ENCODE results near the gene PDZD4. TPM values are rescaled to one million over a fixed set of nuclear protein-coding genes. Genes with fewer than 3 reads are reported as not detected.

The PDZD4 gene
- total RNA-seq, 4 donors from 2014 or later, result 1.9 to 2.6 (median 2.2) TPM

GRCh38 chrX:153797415-153798015 lies 32.8 kb downstream of the PDZD4 start:
- DNase-seq (ENCODE audit: low spot score) (no peak), ATAC-seq (ENCODE audit: low FRiP score) (no peak)
- no peak for TF ChIP-seq CTCF (IDR thresholded peaks at IDR 0.05)

DNA sequence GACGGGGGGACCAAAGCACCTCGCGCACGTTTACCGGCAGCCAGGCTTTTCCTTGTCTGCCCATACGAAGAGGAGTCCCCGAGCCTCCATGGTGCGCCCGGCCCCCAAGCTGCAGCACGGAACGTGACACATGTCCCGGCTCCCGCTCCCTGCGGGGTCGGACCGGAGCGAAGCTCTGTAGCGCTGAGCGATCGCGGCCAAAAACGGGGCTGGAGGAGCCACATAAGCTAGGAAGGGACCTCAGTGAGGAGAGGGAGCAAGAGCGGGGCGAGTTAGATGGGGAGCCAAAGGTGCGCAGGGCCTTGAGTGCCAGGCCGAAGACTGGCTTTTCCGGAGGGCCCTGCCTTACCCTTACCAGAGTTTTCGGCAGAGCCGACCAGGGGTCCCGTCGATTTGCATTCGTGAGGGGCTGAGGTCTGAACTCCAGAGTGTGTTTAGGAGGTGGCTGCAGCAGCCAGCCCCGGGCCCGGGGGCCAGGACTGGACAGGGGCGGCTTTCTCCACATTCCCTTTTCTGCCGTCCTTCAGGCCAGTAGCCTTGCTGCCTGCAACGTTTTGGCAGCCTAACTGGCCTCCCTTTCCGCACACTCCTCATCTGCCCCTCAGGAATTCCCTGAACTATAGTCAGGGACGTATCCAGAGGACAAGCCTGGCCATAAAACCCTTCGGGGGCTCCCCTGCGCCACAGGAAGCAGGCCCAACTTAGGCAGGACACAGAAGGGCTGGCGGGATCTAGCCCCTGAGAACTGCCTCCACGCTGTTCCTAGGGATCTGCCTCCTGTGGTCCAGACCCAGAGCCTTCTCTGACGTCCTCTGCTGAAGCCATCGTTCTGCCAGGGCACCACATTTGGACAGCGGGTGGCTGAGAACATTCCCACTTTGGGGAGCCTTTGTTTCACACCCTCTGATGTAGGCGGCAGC lies 35.2 kb downstream of the PDZD4 start:
- ATAC-seq (ENCODE audit: low FRiP score) (no peak), DNase-seq (ENCODE audit: low spot score) (no peak)
- TF ChIP-seq CTCF (IDR thresholded peaks at IDR 0.05), result no peak

- peak; percentile 95 for ATAC-seq (ENCODE audit: low FRiP score)
- no peak for TF ChIP-seq CTCF (IDR thresholded peaks at IDR 0.05)
- DNase-seq (ENCODE audit: low spot score), result peak; percentile 82
Observed at GRCh38 chrX:153794018-153794896, 36.1 kb downstream of the PDZD4 start, which contains the start of the genes IDH3G and SSR4. TSS of gene IDH3G (minus strand) at chrX:153794375. CDS start at chrX:153794326, 49 bp downstream. TSS of gene SSR4 (plus strand) at chrX:153794668. CDS start at chrX:153794688, 20 bp downstream.

GRCh38 chrX:153793291-153793690 lies 37.1 kb downstream of the PDZD4 start:
- ATAC-seq (ENCODE audit: low FRiP score), result no peak
- no peak for TF ChIP-seq CTCF (IDR thresholded peaks at IDR 0.05)
- no peak for DNase-seq (ENCODE audit: low spot score)

DNA sequence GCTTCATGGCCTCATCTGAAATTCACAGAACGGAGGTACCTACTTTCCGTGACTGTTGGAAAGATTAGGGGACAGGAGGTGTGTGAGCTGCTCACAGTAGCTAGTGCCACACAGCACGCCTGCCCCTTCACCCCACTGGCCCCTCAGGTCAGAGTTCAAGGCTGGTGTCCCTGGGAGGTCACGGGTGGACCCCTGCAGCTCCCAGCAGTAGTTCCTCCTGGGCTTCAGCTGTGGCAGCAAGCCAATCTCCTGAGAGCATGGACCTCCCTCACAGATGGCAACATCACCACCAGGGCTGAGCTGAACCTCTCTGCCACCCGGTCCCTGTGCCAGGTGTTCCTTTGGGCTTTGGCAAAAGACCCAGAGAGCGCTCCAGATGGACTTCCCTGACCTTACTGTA lies 38.0 kb downstream of the PDZD4 start:
- DNase-seq (ENCODE audit: low spot score) (no peak), ATAC-seq (ENCODE audit: low FRiP score) (no peak)
- no peak for TF ChIP-seq CTCF (IDR thresholded peaks at IDR 0.05)

DNA sequence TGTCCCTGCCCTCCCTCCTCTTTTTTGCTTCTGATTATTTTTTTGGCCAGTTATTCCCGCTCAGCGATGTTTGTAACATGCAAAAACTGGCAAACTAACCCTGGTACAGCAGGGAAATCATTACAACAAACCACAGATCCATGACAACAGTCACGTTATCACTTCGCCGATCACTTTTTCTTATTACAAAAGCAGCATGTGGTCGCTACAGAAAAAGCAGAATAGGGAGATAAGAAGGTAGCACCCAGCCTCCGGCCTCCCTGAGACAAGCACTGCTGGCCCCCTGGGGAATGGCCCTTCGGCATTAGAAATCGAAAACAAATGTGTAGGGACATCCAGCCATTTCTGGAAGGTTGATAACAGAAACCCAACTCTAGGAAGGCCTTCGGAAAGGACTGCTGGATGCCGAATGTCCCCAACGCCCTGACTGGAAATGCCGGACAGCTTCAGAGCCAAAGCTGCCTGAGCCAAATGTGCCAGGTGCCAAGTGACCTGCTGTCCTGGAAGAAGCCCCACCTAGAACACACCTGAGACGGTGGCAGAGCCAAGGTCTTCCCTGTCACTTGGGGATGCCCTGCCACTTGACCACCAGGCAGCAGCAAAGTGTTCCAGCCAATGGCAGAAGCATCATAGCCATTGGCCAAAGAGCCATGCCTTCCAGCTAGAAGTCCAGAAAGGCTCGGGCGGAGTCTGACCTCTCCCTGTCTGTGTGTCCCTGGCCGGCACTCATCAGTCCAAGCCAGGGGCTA lies 39.1 kb downstream of the PDZD4 start:
- DNase-seq (ENCODE audit: low spot score) (no peak), ATAC-seq (ENCODE audit: low FRiP score) (no peak)
- TF ChIP-seq CTCF (IDR thresholded peaks at IDR 0.05), result no peak
